Right ventricle myocardium superior (tissue), 1 donor: Measurements from ENCODE around the gene LRIT3. TPM values are rescaled to one million over a fixed set of nuclear protein-coding genes. Genes with fewer than 3 reads are reported as not detected.
"Not testable (repeated sequence)": the region's sequence is repeated elsewhere in the genome, so short reads cannot be mapped to it uniquely, and the experiment has no call there.

Source experiments
- ATAC-seq: fragments of 200-7000 bp; cut with Tn5 transposase; one replicate; pipeline ENCODE4 v1.9.1; 2020; ENCODE audit warnings: mild to moderate bottlenecking; ENCODE audit not compliant: poor library complexity
- DNase-seq: peaks from one replicate; pipeline ENCODE4 v3.0.0-alpha.2; 2020
- intact Hi-C: fragments of 100-400 bp; cut with DNase I; formaldehyde crosslinking; loops from one replicate; pipeline ENCODE4 v1.11.2; 2022
- total RNA-seq: library from RNA; stranded (reverse); fragmentation: NEBNext Ultra II Directional; extraction: Animal tissue kit (Norgen Biotek cat#: 25700); gene quantifications from one replicate; pipeline ENCODE4 v1.2.1, GENCODE V29; 2021
- donor health status: DM: no; HTN: yes; CAD: no; lungs with severe emphysema.

Gene LRIT3
- total RNA-seq, 1 donor from 2014 or later: not detected

DNA sequence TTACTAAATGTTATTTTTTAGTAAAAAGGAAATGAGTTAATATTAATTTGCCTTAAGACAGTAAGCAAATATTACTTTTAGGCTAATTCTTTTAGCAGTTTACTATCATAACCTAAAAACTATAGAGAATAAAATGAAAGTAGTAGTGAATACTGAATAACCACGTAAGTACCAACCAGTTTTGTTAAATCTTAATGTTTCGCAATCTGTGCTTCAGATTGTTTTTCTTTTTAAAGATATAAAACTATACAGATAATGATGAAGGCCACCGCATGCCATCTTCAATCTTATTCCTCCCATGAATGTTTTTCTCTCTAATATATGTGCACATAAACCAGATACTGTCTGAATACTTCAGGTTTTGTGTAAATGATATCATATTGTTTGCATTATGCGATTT, 14.2 kb upstream of the LRIT3 start:
- no peak for ATAC-seq

GRCh38 chr4:109836985-109837384, 10.9 kb upstream of the LRIT3 start:
- no peak for ATAC-seq
- no peak for DNase-seq
- intact Hi-C loops: no loop called here

More for the DNA sequence above, 14.2 kb upstream of the LRIT3 start:
- no peak for DNase-seq
- intact Hi-C loops: no loop called here

DNA sequence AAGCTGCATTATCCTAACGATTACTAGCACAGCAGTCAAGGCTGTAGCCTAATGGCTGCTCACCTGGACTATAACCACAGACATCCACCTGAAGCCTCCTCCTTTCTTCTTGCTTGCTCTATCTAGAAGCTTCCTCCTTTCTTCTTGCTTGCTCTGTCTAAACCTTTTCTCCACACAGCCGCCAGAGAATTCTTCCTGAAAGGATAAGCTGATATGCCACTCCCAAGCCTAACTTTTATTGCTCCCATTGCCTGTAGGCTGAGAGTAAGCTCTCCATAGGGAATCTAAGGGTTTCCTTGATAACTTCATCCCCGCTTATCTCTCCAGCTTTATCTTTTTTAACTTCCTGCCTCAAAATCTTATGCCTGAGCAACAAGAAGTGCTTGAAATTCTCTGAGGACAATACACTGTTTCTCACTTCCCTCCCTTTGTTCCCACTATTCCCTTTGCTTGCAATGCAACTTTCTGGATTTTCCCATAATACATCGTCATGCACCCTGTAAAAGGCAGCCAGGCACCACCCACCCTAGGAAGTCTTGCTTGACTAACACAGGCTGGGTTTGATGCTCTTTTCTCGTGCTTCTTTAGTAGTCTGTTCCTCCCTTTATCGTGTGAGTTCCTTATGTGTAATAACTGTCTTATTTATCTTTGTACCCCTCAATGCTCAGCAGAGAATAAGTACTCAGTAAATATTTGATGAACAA, 1.4 kb upstream of the LRIT3 start:
- ATAC-seq (no peak), DNase-seq (no peak)
- intact Hi-C loops: no loop called here

DNA sequence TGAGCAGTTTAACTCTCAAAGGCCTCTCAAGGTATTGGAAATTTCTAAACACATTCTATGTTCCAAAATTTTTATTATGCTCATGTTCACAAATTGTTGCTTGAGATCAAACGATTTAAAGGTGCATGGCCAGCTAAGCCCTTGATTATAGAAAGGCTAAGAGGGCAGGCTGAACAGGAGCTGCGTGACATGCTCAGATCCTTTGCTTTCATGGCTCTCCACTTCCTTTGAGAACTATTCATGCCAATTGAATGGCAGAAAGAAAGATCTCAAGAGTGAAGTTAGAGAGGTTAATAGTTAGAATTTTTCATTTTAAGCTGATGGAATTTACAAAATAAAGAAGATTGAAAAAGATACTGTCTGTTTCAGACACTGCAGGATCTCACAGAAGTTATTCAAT, 594 bp downstream of the LRIT3 start:
- intact Hi-C loops: no loop called here
- ATAC-seq: no peak
- DNase-seq: no peak

DNA sequence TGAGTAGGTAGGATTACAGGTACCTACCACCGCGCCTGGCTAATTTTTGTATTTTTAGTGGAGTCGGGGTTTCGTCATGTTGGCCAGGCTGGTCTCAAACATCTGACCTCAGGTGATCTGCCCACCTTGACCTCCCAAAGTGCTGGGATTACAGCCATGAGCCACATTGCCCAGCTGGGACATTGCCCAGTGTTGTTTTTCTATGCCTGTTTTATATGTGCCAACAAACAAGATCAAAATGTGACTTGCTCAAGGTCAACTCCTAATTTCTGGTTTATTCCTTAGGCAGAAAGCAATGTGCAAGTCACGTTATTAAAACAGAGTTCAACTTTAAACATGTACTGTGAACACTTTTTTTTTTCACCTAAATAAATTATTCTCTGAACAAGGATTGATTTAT, 2.7 kb downstream of the LRIT3 start:
- intact Hi-C loops: no loop called here
- ATAC-seq (no peak), DNase-seq (no peak)

- ATAC-seq, DNase-seq: not testable (repeated sequence)
Measured at GRCh38 chr4:109859426-109860300, 11.8 kb downstream of the LRIT3 start.

DNA sequence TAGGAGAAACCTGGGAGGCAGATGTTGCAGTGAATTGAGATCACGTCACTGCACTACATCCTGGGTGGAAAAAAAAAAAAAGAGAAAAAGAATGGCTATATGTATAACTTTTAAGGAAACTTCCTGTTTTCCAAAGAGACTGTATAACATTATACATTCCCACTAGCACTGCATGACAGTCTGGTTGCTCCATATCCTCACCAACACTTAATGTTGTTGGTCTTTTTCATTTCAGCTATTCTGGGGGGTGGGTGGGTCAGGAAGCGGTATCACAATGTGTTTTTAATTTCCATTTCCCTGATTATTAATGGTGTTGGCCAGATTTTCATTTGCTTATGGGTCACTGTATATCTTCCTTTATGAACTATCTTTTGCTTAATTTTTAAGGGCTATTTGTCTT, 13.4 kb downstream of the LRIT3 start:
- DNase-seq (no peak), ATAC-seq (no peak)
- intact Hi-C loops: no loop called here

More at GRCh38 chr4:109859426-109860300, 11.8 kb downstream of the LRIT3 start:
- intact Hi-C loops: not testable (repeated sequence)

- ATAC-seq: no peak
- no peak for DNase-seq
- intact Hi-C loops: no loop called here
Measured at GRCh38 chr4:109861916-109862511, 14.1 kb downstream of the LRIT3 start.

DNA sequence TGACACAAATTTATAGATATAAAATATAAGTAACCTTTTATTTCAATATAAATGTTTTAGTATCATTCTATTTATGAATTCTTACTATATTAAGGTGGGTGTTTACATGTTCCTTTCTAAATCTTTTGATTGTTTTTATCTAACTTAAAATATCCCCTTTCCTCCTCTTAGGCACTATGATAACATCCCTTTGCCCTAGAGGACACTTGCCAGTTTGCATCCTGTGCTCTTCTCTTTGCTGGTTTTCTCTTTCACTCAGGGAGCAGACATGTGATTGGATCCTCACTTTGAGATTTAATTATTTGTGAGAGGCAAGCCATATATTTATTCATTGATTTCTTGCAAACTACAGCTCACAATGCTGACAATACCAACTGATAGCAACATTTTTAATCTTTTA, 16.2 kb downstream of the LRIT3 start:
- intact Hi-C loops: no loop called here
- no peak for ATAC-seq
- DNase-seq: no peak

DNA sequence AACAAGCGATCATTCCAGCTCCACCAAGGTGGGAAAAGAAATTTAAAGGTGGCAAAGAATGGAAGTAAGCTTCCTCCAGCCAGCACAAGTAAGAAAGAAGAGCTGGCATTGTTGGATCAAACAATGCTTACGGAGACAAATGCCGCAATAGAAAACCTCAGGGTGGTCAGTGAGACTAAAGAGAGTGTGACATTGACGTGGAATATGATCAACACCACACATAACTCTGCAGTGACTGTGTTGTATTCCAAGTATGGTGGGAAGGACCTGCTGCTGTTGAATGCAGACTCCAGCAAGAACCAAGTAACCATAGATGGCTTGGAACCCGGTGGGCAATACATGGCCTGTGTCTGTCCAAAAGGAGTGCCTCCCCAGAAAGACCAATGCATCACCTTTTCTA, 22.2 kb downstream of the LRIT3 start:
- intact Hi-C loops: no loop called here
- ATAC-seq: no peak

GRCh38 chr4:109872065-109872464, 24.2 kb downstream of the LRIT3 start:
- intact Hi-C loops: no loop called here
- no peak for ATAC-seq
- no peak for DNase-seq

More for the DNA sequence above, 22.2 kb downstream of the LRIT3 start:
- no peak for DNase-seq

- DNase-seq: no peak
- intact Hi-C loops: no loop called here
Measured at GRCh38 chr4:109872950-109873656, 25.2 kb downstream of the LRIT3 start.

GRCh38 chr4:109873791-109874514, 26.0 kb downstream of the LRIT3 start:
- no peak for DNase-seq

More at GRCh38 chr4:109872950-109873656, 25.2 kb downstream of the LRIT3 start:
- no peak for ATAC-seq

GRCh38 chr4:109875106-109875505, 27.2 kb downstream of the LRIT3 start:
- intact Hi-C loops: no loop called here
- ATAC-seq (no peak), DNase-seq (no peak)

More at GRCh38 chr4:109873791-109874514, 26.0 kb downstream of the LRIT3 start:
- intact Hi-C loops: no loop called here
- no peak for ATAC-seq

GRCh38 chr4:109875553-109875952, 27.6 kb downstream of the LRIT3 start:
- ATAC-seq, intact Hi-C loops, DNase-seq: not testable (repeated sequence)

DNA sequence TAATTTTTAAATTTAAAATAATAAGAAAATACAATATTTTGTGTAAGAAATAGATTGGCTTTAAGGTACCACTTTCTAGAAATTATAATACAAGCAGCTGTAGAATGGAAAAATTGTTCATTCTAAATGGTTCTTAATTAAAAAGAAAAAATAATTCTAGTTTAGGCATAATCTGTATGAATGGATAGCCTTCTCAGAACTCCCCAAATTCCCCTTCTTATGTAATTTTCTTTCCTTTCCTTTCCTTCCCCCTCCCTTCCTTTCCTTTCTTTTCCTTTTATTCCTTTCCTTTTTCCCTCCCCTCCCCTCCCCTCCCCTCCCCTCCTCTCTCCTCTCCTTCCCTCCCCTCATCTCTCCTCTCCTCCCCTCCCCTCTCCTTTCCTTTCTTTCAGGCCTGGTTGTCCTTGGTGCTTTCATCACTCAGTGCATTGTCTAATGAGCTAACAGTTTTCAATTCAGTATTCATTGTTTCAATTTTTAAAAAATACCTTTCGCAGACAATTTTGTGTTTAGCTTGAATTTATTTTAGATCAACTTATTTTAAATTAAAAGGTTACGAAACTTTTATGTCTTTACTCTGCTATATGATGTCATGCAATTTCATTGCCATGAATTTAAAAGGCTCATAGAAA, 28.8 kb downstream of the LRIT3 start:
- DNase-seq (no peak), ATAC-seq (no peak)
- intact Hi-C loops: no loop called here

GRCh38 chr4:109877400-109877799, 29.5 kb downstream of the LRIT3 start:
- intact Hi-C loops: no loop called here
- DNase-seq: no peak
- no peak for ATAC-seq

- intact Hi-C loops: no loop called here
- DNase-seq (no peak), ATAC-seq (no peak)
Measured at GRCh38 chr4:109878355-109878754, 30.4 kb downstream of the LRIT3 start.
